Measurements from ENCODE around the gene VIT.

Gene VIT

DNA sequence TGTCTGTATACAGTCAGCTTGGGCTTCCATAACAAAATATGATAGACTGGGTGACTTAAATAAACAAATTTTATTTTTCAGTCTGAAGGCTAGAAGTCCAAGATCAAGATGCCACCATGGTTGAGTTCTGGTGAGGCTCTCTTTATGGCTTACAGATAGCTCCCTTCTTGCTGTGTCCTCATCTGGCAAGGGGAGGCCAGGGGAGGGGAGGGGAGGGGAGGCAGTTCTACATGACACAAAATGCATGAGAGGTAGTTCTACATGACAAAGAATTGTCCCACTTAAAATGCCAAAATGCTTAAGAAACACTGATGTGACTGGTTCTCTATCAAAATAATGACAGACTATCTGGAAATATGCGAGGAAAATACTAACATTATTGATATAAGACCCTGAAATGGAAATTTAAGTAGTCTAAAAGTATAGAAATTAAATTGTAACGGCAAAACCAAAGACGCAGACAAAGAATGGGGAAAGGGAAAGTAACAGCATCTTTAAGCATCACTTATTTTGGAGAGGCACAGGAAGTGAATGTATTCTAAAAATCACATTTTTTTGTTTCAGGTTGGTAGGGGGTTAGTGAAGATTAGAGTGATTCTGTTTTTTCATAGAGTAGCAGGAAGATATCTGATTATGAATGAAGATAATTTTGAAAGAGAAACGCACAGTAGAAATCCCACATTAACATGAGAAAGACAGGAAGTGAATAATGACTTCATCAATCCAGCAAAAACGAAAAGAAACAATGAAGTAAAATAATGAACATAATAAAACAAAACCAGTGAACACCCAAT, 138.4 kb downstream of the VIT start:
- H3K4me3 ChIP-seq (ENCODE audit: low read depth, low read length) = no peak overlapping the region
- TF ChIP-seq, protein P1, sequence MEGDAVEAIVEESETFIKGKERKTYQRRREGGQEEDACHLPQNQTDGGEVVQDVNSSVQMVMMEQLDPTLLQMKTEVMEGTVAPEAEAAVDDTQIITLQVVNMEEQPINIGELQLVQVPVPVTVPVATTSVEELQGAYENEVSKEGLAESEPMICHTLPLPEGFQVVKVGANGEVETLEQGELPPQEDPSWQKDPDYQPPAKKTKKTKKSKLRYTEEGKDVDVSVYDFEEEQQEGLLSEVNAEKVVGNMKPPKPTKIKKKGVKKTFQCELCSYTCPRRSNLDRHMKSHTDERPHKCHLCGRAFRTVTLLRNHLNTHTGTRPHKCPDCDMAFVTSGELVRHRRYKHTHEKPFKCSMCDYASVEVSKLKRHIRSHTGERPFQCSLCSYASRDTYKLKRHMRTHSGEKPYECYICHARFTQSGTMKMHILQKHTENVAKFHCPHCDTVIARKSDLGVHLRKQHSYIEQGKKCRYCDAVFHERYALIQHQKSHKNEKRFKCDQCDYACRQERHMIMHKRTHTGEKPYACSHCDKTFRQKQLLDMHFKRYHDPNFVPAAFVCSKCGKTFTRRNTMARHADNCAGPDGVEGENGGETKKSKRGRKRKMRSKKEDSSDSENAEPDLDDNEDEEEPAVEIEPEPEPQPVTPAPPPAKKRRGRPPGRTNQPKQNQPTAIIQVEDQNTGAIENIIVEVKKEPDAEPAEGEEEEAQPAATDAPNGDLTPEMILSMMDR (IDR thresholded peaks at IDR 0.05; ENCODE audit: low read depth, low read length) = no peak

DNA sequence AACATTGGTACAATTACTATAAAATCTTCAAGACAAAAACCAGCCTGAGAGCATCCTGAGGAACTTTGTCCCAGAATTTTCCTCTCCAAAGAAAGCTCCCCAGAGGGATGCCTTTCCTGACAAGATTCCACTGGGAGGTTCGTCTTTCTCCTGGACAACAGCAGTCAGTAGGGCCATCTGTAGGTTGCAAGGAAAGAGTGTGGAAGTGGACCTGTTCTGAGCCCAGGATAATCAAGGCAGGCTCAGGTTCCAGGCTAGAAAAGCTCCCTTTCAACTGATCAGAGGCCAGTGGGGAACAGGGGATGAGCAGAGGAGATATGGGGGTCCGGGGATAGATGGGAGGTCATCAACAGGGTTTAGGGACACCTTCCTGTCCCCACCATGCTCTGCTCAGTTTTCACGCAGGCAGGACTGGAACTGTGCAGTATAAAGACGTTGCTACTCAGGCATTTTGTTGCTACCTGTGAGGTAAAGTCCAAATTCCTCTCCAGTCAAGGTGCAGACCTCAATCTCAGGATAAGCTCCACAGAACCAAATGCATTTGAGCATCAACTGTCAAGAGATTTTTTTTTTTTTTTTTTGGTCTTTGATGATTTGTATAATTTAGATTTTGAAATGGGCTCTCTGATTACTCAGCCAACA, 143.6 kb downstream of the VIT start:
- TF ChIP-seq, protein P1 (IDR thresholded peaks at IDR 0.05; ENCODE audit: low read depth, low read length) = no peak
- H3K4me3 ChIP-seq (ENCODE audit: low read depth, low read length) = no peak overlapping the region

DNA sequence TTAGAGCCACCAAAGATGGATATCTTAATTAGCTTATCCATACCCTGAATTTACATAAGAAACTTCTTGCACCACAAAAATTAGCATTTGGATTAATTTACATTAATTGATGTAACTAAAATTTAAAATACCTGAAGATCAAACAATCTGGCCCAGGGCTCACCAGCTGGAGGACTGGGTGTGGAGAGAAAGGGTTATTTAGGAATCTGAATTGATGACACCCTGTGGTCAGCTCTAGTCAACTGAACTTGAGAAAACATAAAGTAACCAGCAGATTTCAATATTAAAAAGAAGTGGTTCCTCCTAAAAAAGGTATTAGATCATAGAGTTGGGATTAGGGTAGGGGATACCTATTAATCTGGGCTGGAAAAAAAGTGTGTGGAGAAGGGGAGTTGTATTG, 147.3 kb downstream of the VIT start:
- TF ChIP-seq, protein P1 (IDR thresholded peaks at IDR 0.05; ENCODE audit: low read depth, low read length) = no peak

DNA sequence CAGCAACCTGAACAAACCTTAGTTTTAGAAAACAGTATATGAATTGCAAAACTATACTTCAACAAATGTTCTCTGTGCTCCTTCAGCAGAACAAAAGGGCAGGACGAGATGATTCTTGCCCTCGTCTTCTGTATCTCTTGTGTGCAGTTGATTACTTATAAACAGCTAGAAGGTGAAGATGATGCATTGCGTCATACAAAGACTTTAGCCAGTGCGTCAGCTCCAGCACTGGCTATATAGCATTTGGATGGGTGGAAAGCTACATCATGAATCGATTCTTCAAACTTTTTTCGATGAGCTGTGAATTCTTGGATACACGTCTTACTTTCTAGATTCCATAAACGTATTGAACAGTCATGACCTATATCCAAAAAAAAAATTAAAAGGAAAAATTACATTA, 152.8 kb downstream of the VIT start:
- TF ChIP-seq, protein P1 (IDR thresholded peaks at IDR 0.05; ENCODE audit: low read depth, low read length) = no peak
- H3K4me3 ChIP-seq (ENCODE audit: low read depth, low read length) = no peak overlapping the region

More for the DNA sequence above, 147.3 kb downstream of the VIT start:
- no peak overlapping the region for H3K4me3 ChIP-seq (ENCODE audit: low read depth, low read length)

DNA sequence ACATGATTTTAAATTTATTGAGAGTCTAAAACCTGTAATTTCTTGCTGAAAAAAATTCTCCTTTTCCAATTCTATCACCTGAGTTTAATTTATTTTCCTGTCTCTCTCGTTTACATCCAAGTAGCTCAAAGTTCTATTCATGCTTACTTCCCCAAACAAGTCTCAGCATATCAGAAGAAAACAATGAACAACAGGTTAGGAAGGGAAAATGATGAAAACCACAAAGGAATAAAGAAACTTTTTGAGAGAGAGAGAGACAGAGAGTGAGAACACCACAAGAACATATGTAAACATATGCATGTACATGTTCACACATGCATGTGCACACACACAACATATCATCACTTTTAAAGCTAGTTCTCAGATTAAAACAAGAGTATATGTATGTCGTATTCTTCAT, 157.7 kb downstream of the VIT start:
- H3K4me3 ChIP-seq (ENCODE audit: low read depth, low read length) = no peak overlapping the region
- TF ChIP-seq, protein P1 (IDR thresholded peaks at IDR 0.05; ENCODE audit: low read depth, low read length) = no peak

DNA sequence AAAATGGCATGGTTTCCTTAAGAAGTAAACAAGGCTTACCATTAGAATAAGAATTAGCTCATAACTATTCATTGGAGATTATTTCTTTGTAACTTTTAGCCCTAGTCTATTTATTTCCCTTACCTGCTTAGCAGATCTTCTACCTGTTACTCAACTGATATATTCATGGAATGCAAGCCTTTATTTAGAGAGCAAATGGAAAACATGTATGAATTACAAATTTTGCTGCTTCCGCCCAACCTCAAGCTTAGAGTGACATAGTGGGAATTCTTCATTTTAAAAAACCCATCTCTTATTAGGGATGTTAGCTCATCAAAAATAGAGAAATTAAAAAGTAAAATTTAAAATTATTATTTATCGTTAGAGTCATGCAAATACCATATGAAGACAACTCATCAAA, 158.9 kb downstream of the VIT start:
- TF ChIP-seq, protein P1 (IDR thresholded peaks at IDR 0.05; ENCODE audit: low read depth, low read length) = no peak
- H3K4me3 ChIP-seq (ENCODE audit: low read depth, low read length) = no peak overlapping the region

DNA sequence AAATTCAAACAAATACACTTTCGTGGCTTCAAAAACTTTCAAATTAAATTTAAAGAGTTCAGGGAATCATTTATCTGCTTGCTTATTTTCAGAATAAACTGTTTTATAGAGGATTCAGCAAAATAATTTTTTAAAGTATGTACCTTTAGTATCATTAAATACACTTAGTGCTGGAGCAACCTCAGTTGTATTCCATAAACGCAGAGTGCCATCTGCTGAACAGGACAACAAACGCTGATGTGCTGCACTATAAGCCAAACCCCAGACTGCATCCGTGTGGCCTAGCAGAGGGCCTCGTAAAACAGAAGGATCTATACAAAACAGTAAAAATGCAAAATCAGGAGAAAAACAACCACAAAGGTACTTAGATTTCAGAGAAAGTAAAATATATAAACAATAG, 161.2 kb downstream of the VIT start:
- no peak overlapping the region for H3K4me3 ChIP-seq (ENCODE audit: low read depth, low read length)
- TF ChIP-seq, protein P1 (IDR thresholded peaks at IDR 0.05; ENCODE audit: low read depth, low read length) = no peak
